Fibroblast of lung (primary cell): ENCODE measurements around the gene JAK1. TPM values are rescaled to one million over a fixed set of nuclear protein-coding genes. Genes with fewer than 3 reads are reported as not detected.

Experiments
- DNase-seq, 2 donors: peaks; one replicate each; pipeline versions ENCODE4 v3.0.0 to v3.0.0-alpha.2; 2010; ENCODE audit warnings: low read depth in 2 of 2
- H2AFZ ChIP-seq: 2 replicates; pipeline ENCODE4 v1.5.1; 2012; ENCODE audit warnings: low read length, control low read depth, inconsistent platforms
- H3K27ac ChIP-seq: 2 replicates; pipeline ENCODE4 v1.5.1; 2011; ENCODE audit warnings: low read length, control low read depth; ENCODE audit not compliant: insufficient read depth
- H3K27me3 ChIP-seq: 2 replicates; pipeline ENCODE4 v1.5.1; 2011; ENCODE audit warnings: mild to moderate bottlenecking, low read length; ENCODE audit not compliant: control insufficient read depth, insufficient read depth
- H3K36me3 ChIP-seq: 2 replicates; pipeline ENCODE4 v1.5.1; 2011; ENCODE audit warnings: low read length; ENCODE audit not compliant: control insufficient read depth, insufficient read depth
- H3K4me1 ChIP-seq: 2 replicates; pipeline ENCODE4 v1.5.1; 2011; ENCODE audit warnings: low read length; ENCODE audit not compliant: control insufficient read depth, insufficient read depth; ENCODE audit errors: extremely low read depth
- H3K4me2 ChIP-seq: 2 replicates; pipeline ENCODE4 v1.5.1; 2011; ENCODE audit warnings: low read length, control low read depth; ENCODE audit not compliant: insufficient read depth; ENCODE audit errors: extremely low read depth
- H3K4me3 ChIP-seq, 4 experiments: fragments of 200-600 bp in 1 of 4; sonication (generic) in 1 of 4; replicated peaks in 1 of 4; 2 replicates each; pipeline ENCODE4 v1.5.1; 2011 to 2016; ENCODE audit warnings: low read length in 4 of 4, low read depth in 3 of 4, mild to moderate bottlenecking in 3 of 4, control low read depth in 2 of 4, inconsistent platforms in 1 of 4, mixed read lengths in 1 of 4; ENCODE audit not compliant: insufficient read depth in 1 of 4; ENCODE audit errors: control extremely low read depth in 1 of 4
- H3K79me2 ChIP-seq: 2 replicates; pipeline ENCODE4 v1.5.1; 2012; ENCODE audit warnings: mild to moderate bottlenecking, low read length, inconsistent platforms; ENCODE audit not compliant: control insufficient read depth, insufficient read depth
- H3K9ac ChIP-seq: 2 replicates; pipeline ENCODE4 v1.5.1; 2011; ENCODE audit warnings: mild to moderate bottlenecking, low read length, control low read depth; ENCODE audit not compliant: insufficient read depth
- H3K9me3 ChIP-seq: 2 replicates; pipeline ENCODE4 v1.5.1; 2012; ENCODE audit warnings: low read depth, low read length; ENCODE audit not compliant: control insufficient read depth, insufficient read depth
- H4K20me1 ChIP-seq: 2 replicates; pipeline ENCODE4 v1.5.1; 2011; ENCODE audit warnings: low read length; ENCODE audit not compliant: control insufficient read depth, insufficient read depth; ENCODE audit errors: extremely low read depth
- EZH2 ChIP-seq: IDR thresholded peaks from 2 replicates; pipeline ENCODE4 v1.5.1; 2012; ENCODE audit warnings: low read length, control low read depth, mild to moderate bottlenecking; ENCODE audit errors: missing control alignments
- polyA plus RNA-seq, 2 donors: library from polyadenylated mRNA; depleted of rRNA in 1 of 2; stranded (reverse) in 1 of 2; unstranded in 1 of 2; fragments of >200 nt; gene quantifications; 2 replicates each; pipeline ENCODE4 v1.2.1, GENCODE V29; 2011 to 2012; ENCODE audit warnings: missing spikeins in 1 of 2
- total RNA-seq: library from RNA; depleted of rRNA; stranded (reverse); fragments of >200 nt; gene quantifications from 2 replicates; pipeline ENCODE4 v1.2.1, GENCODE V29; 2014
- TF ChIP-seq, protein P1 (sequence below), 2 donors: IDR thresholded peaks in 1 of 2; conservative IDR thresholded peaks in 1 of 2; 1 replicate in 1 of 2; 2 replicates in 1 of 2; pipeline ENCODE4 v1.5.1; 2011 to 2012; ENCODE audit warnings: low read length in 2 of 2, control low read depth in 1 of 2, inconsistent platforms in 1 of 2, low read depth in 1 of 2, mild to moderate bottlenecking in 1 of 2

Gene JAK1
- total and polyA plus RNA-seq, 2 donors (not counting 1 experiment from before 2014, with no cell fraction given): 144 to 152 TPM

DNA sequence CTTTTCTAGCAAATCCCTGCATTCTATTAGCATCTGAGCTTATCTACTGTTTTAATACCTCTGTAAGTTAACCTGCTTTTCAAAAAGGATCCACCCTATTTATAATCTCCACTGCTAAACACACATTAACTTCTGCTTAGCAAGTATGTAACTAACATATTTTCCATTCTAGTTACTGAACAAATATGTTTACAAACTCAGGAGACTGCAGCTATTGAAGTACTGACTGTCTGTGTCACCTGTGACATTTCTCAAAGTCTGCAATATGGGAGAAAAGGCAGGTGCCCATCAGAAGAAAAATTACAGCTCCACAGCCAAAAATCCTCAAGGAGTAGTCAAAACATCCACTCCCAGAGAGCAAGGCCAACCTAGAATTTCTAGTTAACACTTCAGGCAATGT lies 88.3 kb downstream of the JAK1 start:
- Histone ChIP-seq H3K27ac (no peak overlapping the region), H3K27me3 (no peaks in the 10 kb centered on the region), H3K9me3 (no peaks in the 10 kb centered on the region), H3K4me1 (peaks cover 4% of the 10 kb centered on the region), H3K4me2 (no peak overlapping the region), H3K4me3 (no peak overlapping the region), H4K20me1 (peaks cover 2% of the 10 kb centered on the region), H3K9ac (no peak overlapping the region), H3K79me2 (no peaks in the 10 kb centered on the region), H2AFZ (no peak overlapping the region), H3K36me3 (peaks cover 10% of the 10 kb centered on the region)
- TF ChIP-seq EZH2: no peak
- TF ChIP-seq, protein P1, sequence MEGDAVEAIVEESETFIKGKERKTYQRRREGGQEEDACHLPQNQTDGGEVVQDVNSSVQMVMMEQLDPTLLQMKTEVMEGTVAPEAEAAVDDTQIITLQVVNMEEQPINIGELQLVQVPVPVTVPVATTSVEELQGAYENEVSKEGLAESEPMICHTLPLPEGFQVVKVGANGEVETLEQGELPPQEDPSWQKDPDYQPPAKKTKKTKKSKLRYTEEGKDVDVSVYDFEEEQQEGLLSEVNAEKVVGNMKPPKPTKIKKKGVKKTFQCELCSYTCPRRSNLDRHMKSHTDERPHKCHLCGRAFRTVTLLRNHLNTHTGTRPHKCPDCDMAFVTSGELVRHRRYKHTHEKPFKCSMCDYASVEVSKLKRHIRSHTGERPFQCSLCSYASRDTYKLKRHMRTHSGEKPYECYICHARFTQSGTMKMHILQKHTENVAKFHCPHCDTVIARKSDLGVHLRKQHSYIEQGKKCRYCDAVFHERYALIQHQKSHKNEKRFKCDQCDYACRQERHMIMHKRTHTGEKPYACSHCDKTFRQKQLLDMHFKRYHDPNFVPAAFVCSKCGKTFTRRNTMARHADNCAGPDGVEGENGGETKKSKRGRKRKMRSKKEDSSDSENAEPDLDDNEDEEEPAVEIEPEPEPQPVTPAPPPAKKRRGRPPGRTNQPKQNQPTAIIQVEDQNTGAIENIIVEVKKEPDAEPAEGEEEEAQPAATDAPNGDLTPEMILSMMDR (conservative IDR thresholded peaks at IDR 0.05 in 1 of 2, IDR thresholded peaks at IDR 0.05 in 1 of 2; ENCODE audit: low read depth in 1 of 2, low read length in 2 of 2): no peak
- DNase-seq: no peak

DNA sequence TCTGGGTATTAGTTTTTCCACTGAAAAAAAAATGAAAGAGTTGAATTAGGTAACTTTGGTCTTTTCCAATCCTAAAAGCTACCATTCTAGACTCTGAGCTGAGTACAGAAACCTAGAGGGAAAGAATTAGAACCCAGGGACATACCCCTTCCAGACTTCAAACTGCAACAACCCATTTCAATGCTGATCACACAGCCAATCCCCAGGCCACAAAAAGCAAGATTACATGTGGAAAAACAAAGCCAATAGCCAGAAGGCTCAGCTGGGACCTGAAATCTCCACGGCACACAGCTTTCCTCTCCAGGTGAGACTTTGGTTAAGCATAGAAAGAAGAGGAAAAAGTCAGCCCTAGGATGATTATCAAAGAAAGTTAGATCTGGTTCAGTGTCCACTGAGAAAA lies 88.8 kb downstream of the JAK1 start:
- Histone ChIP-seq H3K4me3 (no peak overlapping the region), H2AFZ (no peak overlapping the region), H3K9ac (no peak overlapping the region), H3K4me2 (no peak overlapping the region), H3K4me1 (peaks cover 4% of the 10 kb centered on the region), H3K79me2 (no peaks in the 10 kb centered on the region), H3K27me3 (no peaks in the 10 kb centered on the region), H3K27ac (no peak overlapping the region), H3K9me3 (no peaks in the 10 kb centered on the region), H4K20me1 (peaks cover 2% of the 10 kb centered on the region), H3K36me3 (peaks cover 11% of the 10 kb centered on the region)
- no peak for TF ChIP-seq EZH2
- TF ChIP-seq, protein P1 (conservative IDR thresholded peaks at IDR 0.05 in 1 of 2, IDR thresholded peaks at IDR 0.05 in 1 of 2; ENCODE audit: low read depth in 1 of 2, low read length in 2 of 2): no peak
- no peak for DNase-seq

DNA sequence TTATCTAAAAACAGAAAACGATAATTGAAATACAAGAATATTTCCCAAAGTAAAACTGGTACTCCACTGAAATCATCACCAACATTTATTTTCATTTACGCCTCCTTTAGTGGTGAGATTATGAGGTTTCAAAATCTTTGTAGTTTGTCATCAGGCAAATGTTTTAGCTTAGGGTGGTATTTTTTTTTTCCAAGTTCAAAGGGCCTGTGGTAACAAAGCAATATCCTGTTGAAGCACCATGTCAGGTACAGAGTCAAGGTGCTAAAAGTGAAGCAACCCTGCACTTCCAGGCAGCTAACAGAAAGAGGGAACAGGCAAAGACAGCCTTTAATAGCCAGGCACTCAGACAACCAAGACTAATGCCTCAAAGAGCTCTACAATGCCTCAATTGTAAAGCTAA lies 89.2 kb downstream of the JAK1 start:
- TF ChIP-seq, protein P1 (conservative IDR thresholded peaks at IDR 0.05 in 1 of 2, IDR thresholded peaks at IDR 0.05 in 1 of 2; ENCODE audit: low read depth in 1 of 2, low read length in 2 of 2): no peak
- no peak for TF ChIP-seq EZH2
- peaks cover 4% of the 10 kb centered on the region for H3K4me1 ChIP-seq
- no peak overlapping the region for H2AFZ ChIP-seq
- no peak for DNase-seq
- H3K9me3 ChIP-seq: no peaks in the 10 kb centered on the region
- H3K36me3 ChIP-seq: peaks cover 11% of the 10 kb centered on the region
- no peak overlapping the region for H3K4me3 ChIP-seq
- no peak overlapping the region for H3K9ac ChIP-seq
- no peaks in the 10 kb centered on the region for H3K27me3 ChIP-seq
- H4K20me1 ChIP-seq: peaks cover 2% of the 10 kb centered on the region
- H3K79me2 ChIP-seq: no peaks in the 10 kb centered on the region
- no peak overlapping the region for H3K4me2 ChIP-seq
- no peak overlapping the region for H3K27ac ChIP-seq
